GM19035 (cell line): ENCODE data around the gene CACNB1.
A peak's percentile ranks its signal among the peaks of the same experiment; 100 is the strongest.
"Not testable (repeated sequence)": the region's sequence is repeated elsewhere in the genome, so short reads cannot be mapped to it uniquely, and the experiment has no call there.

Experiments
- ATAC-seq: cut with Tn5 transposase; IDR thresholded peaks from one replicate; pipeline ENCODE4 v1.9.1; 2021; ENCODE audit not compliant: unreplicated experiment

The CACNB1 gene

GRCh38 chr17:39177256-39177655, 20.2 kb downstream of the CACNB1 start:
- ATAC-seq = no peak

- ATAC-seq = no peak
Measured at GRCh38 chr17:39175695-39176093, 21.8 kb downstream of the CACNB1 start.

GRCh38 chr17:39174920-39175694, 22.4 kb downstream of the CACNB1 start:
- ATAC-seq = no peak

- ATAC-seq = no peak
Measured at GRCh38 chr17:39173526-39174274, 23.8 kb downstream of the CACNB1 start.

GRCh38 chr17:39173080-39173479, 24.4 kb downstream of the CACNB1 start:
- ATAC-seq = no peak

- ATAC-seq = no peak
Measured at GRCh38 chr17:39171933-39172332, 25.5 kb downstream of the CACNB1 start.

- ATAC-seq = no peak
Measured at GRCh38 chr17:39170558-39170957, 26.9 kb downstream of the CACNB1 start.

GRCh38 chr17:39170109-39170508, 27.4 kb downstream of the CACNB1 start:
- no peak for ATAC-seq

- ATAC-seq = no peak
Measured at GRCh38 chr17:39169518-39169917, 28.0 kb downstream of the CACNB1 start.

- no peak for ATAC-seq
Measured at GRCh38 chr17:39169101-39169500, 28.4 kb downstream of the CACNB1 start.

- ATAC-seq = not testable (repeated sequence)
Measured at GRCh38 chr17:39168503-39168902, 29.0 kb downstream of the CACNB1 start.

- ATAC-seq = no peak
Measured at GRCh38 chr17:39167476-39167875, 30.0 kb downstream of the CACNB1 start.

- ATAC-seq = no peak
Measured at GRCh38 chr17:39166437-39167335, 30.8 kb downstream of the CACNB1 start.

GRCh38 chr17:39165841-39166349, 31.6 kb downstream of the CACNB1 start, which contains the start of gene ARL5C:
Gene ARL5C, minus strand, starts transcription at chr17:39166161. Its CDS starts 401 bp downstream, at chr17:39165760.
- ATAC-seq = no peak

GRCh38 chr17:39165178-39165840, 32.2 kb downstream of the CACNB1 start:
- no peak for ATAC-seq

GRCh38 chr17:39164675-39165143, 32.8 kb downstream of the CACNB1 start:
- ATAC-seq = peak; percentile 96

- no peak for ATAC-seq
Measured at GRCh38 chr17:39161962-39162361, 35.5 kb downstream of the CACNB1 start.

- no peak for ATAC-seq
Measured at GRCh38 chr17:39158623-39159022, 38.8 kb downstream of the CACNB1 start.

GRCh38 chr17:39156491-39156890, 41.0 kb downstream of the CACNB1 start:
- no peak for ATAC-seq

GRCh38 chr17:39155654-39156053, 41.8 kb downstream of the CACNB1 start:
- no peak for ATAC-seq
